Glutamatergic neuron (in vitro differentiated cells): ENCODE data around the gene SLX9. TPM values are rescaled to one million over a fixed set of nuclear protein-coding genes. Genes with fewer than 3 reads are reported as not detected.
A peak's percentile ranks its signal among the peaks of the same experiment; 100 is the strongest.

Experiments used
- DNase-seq: peaks from one replicate; pipeline ENCODE4 v3.0.0; 2022
- H3K27ac Mint-ChIP-seq: one replicate; pipeline ENCODE4 v1.8.0; 2020; ENCODE audit warnings: mild to moderate bottlenecking, mixed read lengths, inconsistent platforms; ENCODE audit not compliant: unreplicated experiment
- H3K27me3 Mint-ChIP-seq: one replicate; pipeline ENCODE4 v1.8.0; 2020; ENCODE audit warnings: mild to moderate bottlenecking, moderate library complexity, mixed read lengths, inconsistent platforms; ENCODE audit not compliant: unreplicated experiment
- H3K36me3 Mint-ChIP-seq: one replicate; pipeline ENCODE4 v1.8.0; 2020; ENCODE audit warnings: mild to moderate bottlenecking, mixed read lengths, inconsistent platforms; ENCODE audit not compliant: unreplicated experiment
- H3K4me1 Mint-ChIP-seq: one replicate; pipeline ENCODE4 v1.8.0; 2020; ENCODE audit warnings: mild to moderate bottlenecking, low read depth, mixed read lengths, inconsistent platforms; ENCODE audit not compliant: unreplicated experiment
- H3K4me3 Mint-ChIP-seq: one replicate; pipeline ENCODE4 v1.8.0; 2020; ENCODE audit warnings: mild to moderate bottlenecking, mixed read lengths, inconsistent platforms; ENCODE audit not compliant: unreplicated experiment
- H3K9me3 Mint-ChIP-seq: one replicate; pipeline ENCODE4 v1.8.0; 2020; ENCODE audit warnings: mild to moderate bottlenecking, moderate library complexity, mixed read lengths, inconsistent platforms; ENCODE audit not compliant: unreplicated experiment
- total RNA-seq: library from RNA; stranded (reverse); fragmentation: NEBNext Ultra II Directional; extraction: Animal tissue kit (Norgen Biotek cat#: 25700); gene quantifications from one replicate; pipeline ENCODE4 v1.2.1, GENCODE V29; 2021; ENCODE audit not compliant: unreplicated experiment
- TF ChIP-seq, protein P1 (sequence below): fragments of 200-600 bp; sonication (generic); IDR thresholded peaks from one replicate; pipeline ENCODE4 v1.5.0; 2021; ENCODE audit not compliant: partially characterized antibody, unreplicated experiment

SLX9 gene
- total RNA-seq, 1 donor from 2014 or later: 30.7 TPM

DNA sequence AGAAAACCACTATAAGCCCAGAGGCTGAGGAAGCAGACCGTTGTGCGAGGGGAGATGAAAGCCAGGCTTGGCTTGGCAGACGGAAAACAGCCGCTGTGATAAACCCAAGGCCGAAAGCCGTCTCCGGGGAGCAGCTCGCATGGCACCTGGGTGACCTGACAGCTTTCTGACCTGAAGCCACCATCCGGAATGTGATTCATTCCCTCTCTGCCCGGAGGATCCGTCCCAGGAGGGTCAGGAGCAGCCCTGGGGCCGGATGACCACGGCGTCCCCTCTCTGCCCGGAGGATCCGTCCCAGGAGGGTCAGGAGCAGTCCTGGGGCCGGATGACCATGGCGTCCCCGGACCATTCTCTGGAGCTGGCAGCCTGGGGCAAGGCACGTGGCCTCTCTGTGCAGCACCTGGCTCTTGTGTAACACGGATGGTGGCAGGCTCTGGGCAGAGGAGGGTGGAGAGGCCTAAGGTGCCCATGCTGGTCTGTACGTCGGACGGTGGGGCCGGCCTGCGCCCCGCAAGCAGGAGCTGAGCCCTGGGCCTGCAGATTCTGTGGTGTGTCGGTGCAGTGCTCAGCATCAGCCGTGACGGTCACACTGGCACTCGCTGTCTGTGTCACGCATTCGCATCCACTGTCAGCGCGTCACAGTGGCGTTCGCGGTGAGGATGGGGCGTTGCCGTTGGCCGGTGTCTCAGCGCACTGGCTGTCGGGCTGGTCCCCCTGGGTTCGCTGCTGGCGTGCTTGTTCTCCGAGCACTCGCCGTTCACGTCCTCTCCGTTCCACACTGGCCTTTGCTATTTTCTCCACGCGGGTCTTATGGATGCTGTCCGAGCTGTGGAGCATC lies 50.3 kb downstream of the SLX9 start:
- Mint-ChIP-seq H3K27me3 (peaks cover 4% of the 10 kb centered on the region), H3K4me1 (peaks cover 12% of the 10 kb centered on the region), H3K36me3 (no peaks in the 10 kb centered on the region), H3K4me3 (no peak overlapping the region), H3K27ac (no peak overlapping the region), H3K9me3 (peaks cover 3% of the 10 kb centered on the region)
- TF ChIP-seq, protein P1, sequence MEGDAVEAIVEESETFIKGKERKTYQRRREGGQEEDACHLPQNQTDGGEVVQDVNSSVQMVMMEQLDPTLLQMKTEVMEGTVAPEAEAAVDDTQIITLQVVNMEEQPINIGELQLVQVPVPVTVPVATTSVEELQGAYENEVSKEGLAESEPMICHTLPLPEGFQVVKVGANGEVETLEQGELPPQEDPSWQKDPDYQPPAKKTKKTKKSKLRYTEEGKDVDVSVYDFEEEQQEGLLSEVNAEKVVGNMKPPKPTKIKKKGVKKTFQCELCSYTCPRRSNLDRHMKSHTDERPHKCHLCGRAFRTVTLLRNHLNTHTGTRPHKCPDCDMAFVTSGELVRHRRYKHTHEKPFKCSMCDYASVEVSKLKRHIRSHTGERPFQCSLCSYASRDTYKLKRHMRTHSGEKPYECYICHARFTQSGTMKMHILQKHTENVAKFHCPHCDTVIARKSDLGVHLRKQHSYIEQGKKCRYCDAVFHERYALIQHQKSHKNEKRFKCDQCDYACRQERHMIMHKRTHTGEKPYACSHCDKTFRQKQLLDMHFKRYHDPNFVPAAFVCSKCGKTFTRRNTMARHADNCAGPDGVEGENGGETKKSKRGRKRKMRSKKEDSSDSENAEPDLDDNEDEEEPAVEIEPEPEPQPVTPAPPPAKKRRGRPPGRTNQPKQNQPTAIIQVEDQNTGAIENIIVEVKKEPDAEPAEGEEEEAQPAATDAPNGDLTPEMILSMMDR: no peak
- peak; percentile 24 for DNase-seq

DNA sequence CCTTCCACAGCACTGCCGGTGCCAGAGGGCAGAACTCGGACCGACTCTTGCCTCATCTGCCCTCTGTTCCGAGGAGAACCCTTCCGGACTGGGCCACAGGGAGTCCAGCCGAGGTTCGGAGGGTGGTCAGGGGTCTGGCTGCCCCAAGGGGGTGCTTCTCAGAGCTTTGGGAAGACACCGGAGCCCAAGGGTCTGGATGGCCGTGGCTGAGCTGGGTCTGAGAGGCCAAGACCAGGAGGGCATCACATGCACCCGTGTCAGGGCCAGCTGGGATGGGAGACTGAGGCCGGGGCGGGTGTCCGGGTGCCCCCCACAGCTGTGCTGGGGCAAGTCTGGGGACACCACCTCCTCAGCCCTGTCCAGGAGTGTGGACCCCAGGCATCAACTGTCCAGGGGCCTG lies 51.1 kb downstream of the SLX9 start:
- TF ChIP-seq, protein P1: no peak
- H3K4me3 Mint-ChIP-seq: no peak overlapping the region
- H3K27ac Mint-ChIP-seq: no peak overlapping the region
- no peaks in the 10 kb centered on the region for H3K36me3 Mint-ChIP-seq
- H3K4me1 Mint-ChIP-seq: peaks cover 12% of the 10 kb centered on the region
- H3K27me3 Mint-ChIP-seq: peaks cover 4% of the 10 kb centered on the region
- peak; percentile 12 for DNase-seq
- peaks cover 3% of the 10 kb centered on the region for H3K9me3 Mint-ChIP-seq

DNA sequence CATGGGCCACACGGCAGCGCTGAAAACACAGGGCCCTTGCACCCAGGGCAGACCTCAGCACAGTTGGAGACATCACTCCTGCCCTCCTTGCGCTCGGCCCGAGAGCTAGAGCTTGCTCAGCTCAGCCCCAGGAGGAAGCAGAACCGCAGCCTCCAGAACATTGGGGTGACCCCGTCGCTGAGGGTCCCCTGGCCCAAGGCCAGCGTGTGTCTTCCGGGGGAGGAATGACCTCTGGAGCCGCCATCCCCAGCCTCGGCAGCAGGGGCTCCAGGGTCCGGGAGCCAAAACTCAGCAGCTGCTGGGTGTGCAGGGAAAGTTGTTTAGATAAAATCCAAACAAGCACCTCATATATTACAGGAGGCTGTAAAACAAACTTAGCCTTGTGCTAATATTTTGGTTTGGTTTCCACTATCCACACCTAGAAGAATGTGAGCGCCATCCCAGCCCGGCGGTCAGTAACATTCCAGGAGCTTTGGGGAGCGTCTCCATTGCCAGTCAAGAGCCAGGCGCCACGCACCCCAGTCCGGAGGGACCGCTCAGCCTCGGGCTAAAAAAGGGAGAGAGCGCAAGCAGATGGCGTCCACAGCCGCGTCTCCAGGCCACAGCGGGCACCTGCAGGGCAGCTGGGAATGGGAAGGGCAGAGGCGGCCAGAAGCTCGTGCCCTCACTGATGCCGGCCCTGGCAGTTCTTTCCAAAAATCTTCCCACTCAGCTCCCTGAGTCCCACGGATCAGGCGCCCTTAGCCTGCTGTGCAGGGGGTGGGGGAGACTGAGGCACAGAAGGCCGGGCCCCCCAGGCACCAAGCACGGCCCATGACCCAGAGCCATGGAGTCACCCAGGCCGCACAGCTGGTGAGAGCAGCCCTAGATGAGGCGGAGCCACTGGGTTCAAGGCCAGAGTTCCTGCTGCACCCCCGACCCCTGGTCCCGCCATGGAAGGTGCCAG lies 52.0 kb downstream of the SLX9 start:
- Mint-ChIP-seq H3K4me3 (no peak overlapping the region), H3K4me1 (peaks cover 12% of the 10 kb centered on the region), H3K9me3 (peaks cover 4% of the 10 kb centered on the region), H3K36me3 (no peaks in the 10 kb centered on the region), H3K27me3 (peaks cover 4% of the 10 kb centered on the region), H3K27ac (no peak overlapping the region)
- TF ChIP-seq, protein P1: no peak
- peak; percentile 16 for DNase-seq

DNA sequence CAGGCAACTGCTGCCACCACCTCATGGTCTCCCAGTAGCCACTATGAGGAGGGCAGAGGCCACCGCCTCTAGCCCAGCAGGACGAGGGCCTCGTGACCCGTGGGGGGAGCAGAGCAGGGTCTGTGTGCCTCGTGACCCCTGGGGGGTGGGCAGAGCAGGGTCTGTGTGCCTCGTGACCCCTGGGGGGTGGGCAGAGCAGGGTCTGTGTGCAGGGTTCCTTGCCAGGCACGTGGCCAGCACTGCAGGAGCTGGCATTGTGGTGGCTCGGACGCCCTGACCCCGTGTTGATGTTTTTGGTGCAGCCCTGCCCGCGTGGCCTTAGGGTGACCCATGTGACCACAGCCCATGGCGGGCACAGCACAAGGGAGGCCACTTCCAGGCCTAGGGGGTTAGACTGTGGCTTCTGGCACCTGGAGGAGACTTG lies 52.8 kb downstream of the SLX9 start:
- H3K36me3 Mint-ChIP-seq: no peaks in the 10 kb centered on the region
- H3K4me3 Mint-ChIP-seq: no peak overlapping the region
- peaks cover 5% of the 10 kb centered on the region for H3K9me3 Mint-ChIP-seq
- DNase-seq: peak; percentile 10
- TF ChIP-seq, protein P1: no peak
- peaks cover 4% of the 10 kb centered on the region for H3K27me3 Mint-ChIP-seq
- H3K27ac Mint-ChIP-seq: no peak overlapping the region
- peaks cover 12% of the 10 kb centered on the region for H3K4me1 Mint-ChIP-seq
